ENCODE results near the gene ACTA1.
A peak's percentile ranks its signal among the peaks of the same experiment; 100 is the strongest.

DNA sequence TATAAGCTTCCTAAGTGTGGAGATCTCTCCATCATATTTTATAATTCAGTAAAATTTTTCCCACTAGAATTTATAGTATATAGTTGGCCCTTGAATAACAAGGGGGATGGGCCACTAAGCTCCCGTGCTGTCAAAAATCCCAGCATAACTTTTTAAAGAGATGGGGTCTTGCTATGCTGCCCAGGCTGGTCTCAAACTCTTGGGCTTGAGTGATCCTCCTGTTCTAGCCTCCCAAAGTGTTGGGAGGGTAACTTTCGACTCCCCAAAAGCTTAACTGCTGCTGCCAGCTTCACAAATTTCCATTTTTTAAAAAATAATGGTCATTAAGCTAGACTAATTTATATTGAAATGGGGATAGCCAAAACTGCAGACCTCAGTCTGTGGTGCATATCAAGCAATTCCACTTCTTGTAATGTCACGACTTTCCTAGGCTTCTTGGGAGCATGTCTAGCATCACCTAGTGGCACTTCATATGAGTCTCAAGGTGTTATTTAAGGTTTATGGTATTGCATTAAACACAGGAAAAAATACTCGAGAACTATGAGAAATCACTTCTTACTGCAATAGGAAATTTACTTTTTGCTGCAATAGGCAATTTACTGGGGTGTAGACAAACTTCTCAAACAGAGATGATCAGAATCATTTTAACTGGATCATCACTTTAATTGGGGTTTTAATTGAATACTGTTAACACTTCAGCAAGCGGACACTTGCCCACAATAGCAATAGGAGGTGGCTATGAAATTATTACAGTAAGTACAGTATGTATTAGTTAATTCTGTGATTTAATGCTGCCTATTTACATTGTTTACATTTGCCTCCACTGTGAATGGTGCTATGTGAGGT, 19.3 kb upstream of the ACTA1 start:
- TF ChIP-seq, protein P1, sequence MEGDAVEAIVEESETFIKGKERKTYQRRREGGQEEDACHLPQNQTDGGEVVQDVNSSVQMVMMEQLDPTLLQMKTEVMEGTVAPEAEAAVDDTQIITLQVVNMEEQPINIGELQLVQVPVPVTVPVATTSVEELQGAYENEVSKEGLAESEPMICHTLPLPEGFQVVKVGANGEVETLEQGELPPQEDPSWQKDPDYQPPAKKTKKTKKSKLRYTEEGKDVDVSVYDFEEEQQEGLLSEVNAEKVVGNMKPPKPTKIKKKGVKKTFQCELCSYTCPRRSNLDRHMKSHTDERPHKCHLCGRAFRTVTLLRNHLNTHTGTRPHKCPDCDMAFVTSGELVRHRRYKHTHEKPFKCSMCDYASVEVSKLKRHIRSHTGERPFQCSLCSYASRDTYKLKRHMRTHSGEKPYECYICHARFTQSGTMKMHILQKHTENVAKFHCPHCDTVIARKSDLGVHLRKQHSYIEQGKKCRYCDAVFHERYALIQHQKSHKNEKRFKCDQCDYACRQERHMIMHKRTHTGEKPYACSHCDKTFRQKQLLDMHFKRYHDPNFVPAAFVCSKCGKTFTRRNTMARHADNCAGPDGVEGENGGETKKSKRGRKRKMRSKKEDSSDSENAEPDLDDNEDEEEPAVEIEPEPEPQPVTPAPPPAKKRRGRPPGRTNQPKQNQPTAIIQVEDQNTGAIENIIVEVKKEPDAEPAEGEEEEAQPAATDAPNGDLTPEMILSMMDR (IDR thresholded peaks at IDR 0.05), result peak; percentile 85
- no peak for TF ChIP-seq ZFX (IDR thresholded peaks at IDR 0.05; ENCODE audit: borderline replicate concordance)

All from 22Rv1 (cell line).